ENCODE data around the gene BCL10.

Gene BCL10

GRCh38 chr1:85219853-85220610 lies 56.4 kb downstream of the BCL10 start:
- DNase-seq = no peak

DNA sequence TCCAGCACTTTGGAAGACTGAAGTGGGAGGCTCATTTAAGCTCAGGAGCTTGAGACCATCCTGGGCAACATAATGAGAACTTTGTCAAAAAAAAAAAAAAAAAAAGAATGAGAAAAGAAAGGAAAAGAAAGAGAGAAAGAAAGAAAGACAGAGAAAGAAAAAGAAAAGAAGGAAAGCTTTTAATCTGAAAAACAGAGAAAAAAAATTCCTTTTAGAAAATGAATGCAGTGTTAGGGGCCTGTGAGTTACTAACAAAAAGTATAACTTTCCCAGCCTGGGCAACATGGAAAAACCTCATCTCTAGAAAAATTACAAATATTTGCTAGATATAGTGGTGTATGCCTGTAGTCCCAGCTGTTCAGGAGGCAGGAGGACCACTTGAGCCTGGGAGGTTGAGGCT lies 59.7 kb downstream of the BCL10 start:
- DNase-seq = no peak
